HUES6 (cell line): ENCODE results near the gene LYPLAL1.
"Not testable (repeated sequence)": the region's sequence is repeated elsewhere in the genome, so short reads cannot be mapped to it uniquely, and the experiment has no call there.

ENCODE experiments used
- H3K27ac ChIP-seq: 2 replicates; pipeline ENCODE4 v1.7.0; 2013; ENCODE audit warnings: low read depth, mild to moderate bottlenecking, low read length, inconsistent platforms
- H3K27me3 ChIP-seq: 2 replicates; pipeline ENCODE4 v1.6.1; 2013; ENCODE audit warnings: low read length; ENCODE audit not compliant: control insufficient read depth, insufficient read depth
- H3K36me3 ChIP-seq: 2 replicates; pipeline ENCODE4 v1.6.1; 2013; ENCODE audit warnings: low read length; ENCODE audit not compliant: control insufficient read depth, insufficient read depth
- H3K4me1 ChIP-seq: 2 replicates; pipeline ENCODE4 v1.6.1; 2013; ENCODE audit warnings: low read length; ENCODE audit not compliant: control insufficient read depth, insufficient read depth
- H3K4me3 ChIP-seq: 2 replicates; pipeline ENCODE4 v1.5.1; 2013; ENCODE audit warnings: low read depth, low read length
- H3K9ac ChIP-seq: one replicate; pipeline ENCODE4 v1.6.1; 2013; ENCODE audit warnings: mild to moderate bottlenecking, low read length
- H3K9me3 ChIP-seq: 2 replicates; pipeline ENCODE4 v1.6.1; 2013; ENCODE audit warnings: low read depth, low read length; ENCODE audit not compliant: control insufficient read depth, insufficient read depth

The LYPLAL1 gene

GRCh38 chr1:219185486-219186117 is 11.9 kb downstream of the LYPLAL1 start:
- H3K9ac ChIP-seq, result no peak overlapping the region
- H3K36me3 ChIP-seq, result peaks cover 6% of the 10 kb centered on the region; the same call in 1 of the 2 replicates
- H3K27me3 ChIP-seq, result no peaks in the 10 kb centered on the region
- H3K4me1 ChIP-seq, result peaks cover 6% of the 10 kb centered on the region; the same call in 1 of the 2 replicates
- H3K4me3 ChIP-seq, result no peak overlapping the region
- no peak overlapping the region for H3K27ac ChIP-seq
- no peaks in the 10 kb centered on the region for H3K9me3 ChIP-seq

GRCh38 chr1:219188331-219188803 is 14.7 kb downstream of the LYPLAL1 start:
- H3K4me1 ChIP-seq, result peaks cover 6% of the 10 kb centered on the region; the same call in 1 of the 2 replicates
- no peak overlapping the region for H3K4me3 ChIP-seq
- H3K36me3 ChIP-seq, result no peaks in the 10 kb centered on the region
- no peak overlapping the region for H3K27ac ChIP-seq
- H3K9me3 ChIP-seq, result no peaks in the 10 kb centered on the region
- H3K27me3 ChIP-seq, result no peaks in the 10 kb centered on the region
- no peak overlapping the region for H3K9ac ChIP-seq

GRCh38 chr1:219189021-219189824 is 15.5 kb downstream of the LYPLAL1 start:
- H3K4me1 ChIP-seq, result peaks cover 6% of the 10 kb centered on the region; the same call in 1 of the 2 replicates
- no peaks in the 10 kb centered on the region for H3K27me3 ChIP-seq
- H3K27ac ChIP-seq, result no peak overlapping the region
- H3K4me3 ChIP-seq, result no peak overlapping the region
- H3K9me3 ChIP-seq, result no peaks in the 10 kb centered on the region
- no peak overlapping the region for H3K9ac ChIP-seq
- H3K36me3 ChIP-seq, result no peaks in the 10 kb centered on the region

GRCh38 chr1:219189952-219190351 is 16.3 kb downstream of the LYPLAL1 start:
- Histone ChIP-seq H3K9ac (no peak overlapping the region), H3K36me3 (no peaks in the 10 kb centered on the region), H3K27ac (no peak overlapping the region), H3K27me3 (no peaks in the 10 kb centered on the region), H3K4me1 (peaks cover 6% of the 10 kb centered on the region; the same call in 1 of the 2 replicates), H3K9me3 (no peaks in the 10 kb centered on the region), H3K4me3 (no peak overlapping the region)

GRCh38 chr1:219190605-219191004 is 16.9 kb downstream of the LYPLAL1 start:
- H3K9me3 ChIP-seq, result no peaks in the 10 kb centered on the region
- no peaks in the 10 kb centered on the region for H3K36me3 ChIP-seq
- peaks cover 6% of the 10 kb centered on the region; the same call in 1 of the 2 replicates for H3K4me1 ChIP-seq
- H3K9ac ChIP-seq, result no peak overlapping the region
- no peak overlapping the region for H3K27ac ChIP-seq
- H3K4me3 ChIP-seq, result no peak overlapping the region
- no peaks in the 10 kb centered on the region for H3K27me3 ChIP-seq

GRCh38 chr1:219195833-219196232 is 22.2 kb downstream of the LYPLAL1 start:
- not testable (repeated sequence) for H3K36me3 ChIP-seq, H3K9me3 ChIP-seq

GRCh38 chr1:219201656-219202055 is 28.0 kb downstream of the LYPLAL1 start:
- no peaks in the 10 kb centered on the region for H3K4me1 ChIP-seq
- no peaks in the 10 kb centered on the region for H3K27me3 ChIP-seq
- no peak overlapping the region for H3K27ac ChIP-seq
- no peaks in the 10 kb centered on the region for H3K9me3 ChIP-seq
- H3K36me3 ChIP-seq, result peaks cover 3% of the 10 kb centered on the region; the same call in 1 of the 2 replicates
- H3K9ac ChIP-seq, result no peak overlapping the region
- no peak overlapping the region for H3K4me3 ChIP-seq

More at GRCh38 chr1:219195833-219196232, 22.2 kb downstream of the LYPLAL1 start:
- not testable (repeated sequence) for H3K4me1 ChIP-seq, H3K27ac ChIP-seq, H3K9ac ChIP-seq, H3K4me3 ChIP-seq, H3K27me3 ChIP-seq

- Histone ChIP-seq H3K9me3 (no peaks in the 10 kb centered on the region), H3K4me3 (no peak overlapping the region), H3K36me3 (0 out of 2 replicates have a peak, but pooled peaks cover 3% of the 10 kb centered on the region), H3K9ac (no peak overlapping the region), H3K27ac (no peak overlapping the region), H3K27me3 (no peaks in the 10 kb centered on the region), H3K4me1 (no peaks in the 10 kb centered on the region)
Observed at GRCh38 chr1:219202567-219202966, 28.9 kb downstream of the LYPLAL1 start.

GRCh38 chr1:219206350-219206749 is 32.7 kb downstream of the LYPLAL1 start:
- Histone ChIP-seq H3K4me1 (no peaks in the 10 kb centered on the region), H3K27me3 (no peaks in the 10 kb centered on the region), H3K9me3 (no peaks in the 10 kb centered on the region), H3K27ac (no peak overlapping the region), H3K9ac (no peak overlapping the region), H3K4me3 (no peak overlapping the region), H3K36me3 (no peaks in the 10 kb centered on the region; the same call in 1 of the 2 replicates)

- Histone ChIP-seq H3K4me1 (no peaks in the 10 kb centered on the region), H3K9me3 (no peaks in the 10 kb centered on the region), H3K27ac (no peak overlapping the region), H3K27me3 (no peaks in the 10 kb centered on the region), H3K4me3 (no peak overlapping the region), H3K9ac (no peak overlapping the region), H3K36me3 (no peaks in the 10 kb centered on the region; the same call in 1 of the 2 replicates)
Observed at GRCh38 chr1:219209578-219209977, 35.9 kb downstream of the LYPLAL1 start.

- no peak overlapping the region for H3K27ac ChIP-seq
- no peaks in the 10 kb centered on the region; the same call in 1 of the 2 replicates for H3K36me3 ChIP-seq
- no peaks in the 10 kb centered on the region for H3K27me3 ChIP-seq
- H3K9ac ChIP-seq, result no peak overlapping the region
- H3K4me1 ChIP-seq, result no peaks in the 10 kb centered on the region
- no peaks in the 10 kb centered on the region for H3K9me3 ChIP-seq
- H3K4me3 ChIP-seq, result no peak overlapping the region
Observed at GRCh38 chr1:219210067-219210466, 36.4 kb downstream of the LYPLAL1 start.
